K562 (cell line): ENCODE measurements around the gene ZNF616.

ENCODE experiments used
- ADNP ChIP-seq: fragments of 200-800 bp; sonication (Bioruptor generic); IDR thresholded peaks from 2 replicates; pipeline ENCODE4 v1.6.1; 2016; ENCODE audit warnings: missing genetic modification characterization, missing compliant biosample characterization
- EGR1 ChIP-seq: fragments of 450-650 bp; conservative IDR thresholded peaks from 2 replicates; pipeline ENCODE4 v1.6.1; 2017; ENCODE audit warnings: mild to moderate bottlenecking
- SOX6 ChIP-seq: fragments of 450-650 bp; IDR thresholded peaks from 2 replicates; pipeline ENCODE4 v1.6.1; 2014; ENCODE audit warnings: mild to moderate bottlenecking
- TBL1XR1 ChIP-seq, 2 experiments: IDR thresholded peaks; 2 replicates each; pipeline ENCODE4 v1.6.1; 2012; ENCODE audit warnings: improper control_type of control experiment in 2 of 2, low read length in 2 of 2, mild to moderate bottlenecking in 1 of 2
- WHSC1 ChIP-seq: IDR thresholded peaks from one replicate; pipeline ENCODE4 v1.6.1; 2012; ENCODE audit warnings: low read length, control low read depth, inconsistent platforms
- ZFP36 ChIP-seq: fragments of 150-350 bp; IDR thresholded peaks from 2 replicates; pipeline ENCODE4 v1.6.1; 2018; ENCODE audit warnings: low read length, low read depth; ENCODE audit not compliant: partially characterized antibody
- ZFX ChIP-seq: sonication (generic); formaldehyde crosslinking; IDR thresholded peaks from 2 replicates; pipeline ENCODE4 v1.8.0; 2022; ENCODE audit warnings: mild to moderate bottlenecking, missing genetic modification reagents, moderate library complexity
- ZNF12 ChIP-seq: sonication (generic); formaldehyde crosslinking; IDR thresholded peaks from 2 replicates; pipeline ENCODE4 v1.4.0; 2020; ENCODE audit warnings: mild to moderate bottlenecking, missing genetic modification reagents
- ZNF217 ChIP-seq: sonication (generic); formaldehyde crosslinking; IDR thresholded peaks from 2 replicates; pipeline ENCODE4 v1.8.0; 2022; ENCODE audit warnings: mild to moderate bottlenecking, missing genetic modification reagents
- ZNF24 ChIP-seq: fragments of 450-650 bp; IDR thresholded peaks from 2 replicates; pipeline ENCODE4 v1.6.1; 2016
- ZNF79 ChIP-seq: fragments of 250-450 bp; sonication (Bioruptor Pico); IDR thresholded peaks from 2 replicates; pipeline ENCODE4 v1.4.0; 2020; ENCODE audit warnings: low read depth, mild to moderate bottlenecking, moderate library complexity
- TF ChIP-seq, protein P1 (sequence below): IDR thresholded peaks from 3 replicates; pipeline ENCODE4 v1.6.1; 2011; ENCODE audit warnings: borderline replicate concordance, mild to moderate bottlenecking; ENCODE audit not compliant: insufficient read length, insufficient read depth
- TF ChIP-seq, protein P2 (sequence below): sonication (generic); formaldehyde crosslinking; IDR thresholded peaks from 2 replicates; pipeline ENCODE4 v1.8.0; 2022; ENCODE audit warnings: missing genetic modification reagents, mild to moderate bottlenecking, borderline replicate concordance
- TF ChIP-seq, protein P3 (sequence below), 3 experiments: IDR thresholded peaks in 2 of 3; conservative IDR thresholded peaks in 1 of 3; 2 replicates each; pipeline ENCODE4 v1.5.1; 2011 to 2012; ENCODE audit warnings: low read length in 3 of 3, mild to moderate bottlenecking in 3 of 3, control low read depth in 2 of 3, improper control_type of control experiment in 1 of 3, inconsistent platforms in 1 of 3, low read depth in 1 of 3, mixed read lengths in 1 of 3, moderate library complexity in 1 of 3; ENCODE audit not compliant: insufficient read depth in 2 of 3

DNA sequence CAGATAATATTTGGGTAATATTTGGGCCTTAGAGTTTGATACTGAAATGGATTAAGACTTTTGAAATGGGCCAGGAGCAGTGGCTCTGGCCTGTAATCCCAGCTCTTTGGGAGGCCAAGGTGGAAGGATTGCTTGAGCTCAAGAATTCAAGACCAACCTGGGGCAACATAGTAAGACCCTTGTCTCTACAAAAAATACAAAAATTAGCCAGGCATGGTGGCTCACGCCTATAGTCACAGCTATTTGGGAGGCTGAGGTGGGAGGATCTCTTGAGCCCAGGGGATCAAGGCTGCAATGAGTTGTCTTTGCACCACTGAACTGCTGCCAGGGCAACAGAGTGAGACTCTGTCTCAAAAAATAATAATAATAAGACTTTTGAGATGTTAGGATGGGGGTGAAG lies 32.6 kb upstream of the ZNF616 start:
- TF ChIP-seq ZFX (CRISPR knock-in tag) (no peak), ZFP36 (no peak), ZNF79 (no peak), TBL1XR1 (IDR thresholded peaks at IDR 0.05; ENCODE audit: low read length in 2 of 2) (no peak), SOX6 (no peak), EGR1 (no peak), ZNF12 (no peak), ADNP (tag) (no peak), ZNF24 (no peak), WHSC1 (no peak), ZNF217 (no peak)
- TF ChIP-seq, protein P1, sequence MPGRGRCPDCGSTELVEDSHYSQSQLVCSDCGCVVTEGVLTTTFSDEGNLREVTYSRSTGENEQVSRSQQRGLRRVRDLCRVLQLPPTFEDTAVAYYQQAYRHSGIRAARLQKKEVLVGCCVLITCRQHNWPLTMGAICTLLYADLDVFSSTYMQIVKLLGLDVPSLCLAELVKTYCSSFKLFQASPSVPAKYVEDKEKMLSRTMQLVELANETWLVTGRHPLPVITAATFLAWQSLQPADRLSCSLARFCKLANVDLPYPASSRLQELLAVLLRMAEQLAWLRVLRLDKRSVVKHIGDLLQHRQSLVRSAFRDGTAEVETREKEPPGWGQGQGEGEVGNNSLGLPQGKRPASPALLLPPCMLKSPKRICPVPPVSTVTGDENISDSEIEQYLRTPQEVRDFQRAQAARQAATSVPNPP: no peak
- TF ChIP-seq, protein P2, sequence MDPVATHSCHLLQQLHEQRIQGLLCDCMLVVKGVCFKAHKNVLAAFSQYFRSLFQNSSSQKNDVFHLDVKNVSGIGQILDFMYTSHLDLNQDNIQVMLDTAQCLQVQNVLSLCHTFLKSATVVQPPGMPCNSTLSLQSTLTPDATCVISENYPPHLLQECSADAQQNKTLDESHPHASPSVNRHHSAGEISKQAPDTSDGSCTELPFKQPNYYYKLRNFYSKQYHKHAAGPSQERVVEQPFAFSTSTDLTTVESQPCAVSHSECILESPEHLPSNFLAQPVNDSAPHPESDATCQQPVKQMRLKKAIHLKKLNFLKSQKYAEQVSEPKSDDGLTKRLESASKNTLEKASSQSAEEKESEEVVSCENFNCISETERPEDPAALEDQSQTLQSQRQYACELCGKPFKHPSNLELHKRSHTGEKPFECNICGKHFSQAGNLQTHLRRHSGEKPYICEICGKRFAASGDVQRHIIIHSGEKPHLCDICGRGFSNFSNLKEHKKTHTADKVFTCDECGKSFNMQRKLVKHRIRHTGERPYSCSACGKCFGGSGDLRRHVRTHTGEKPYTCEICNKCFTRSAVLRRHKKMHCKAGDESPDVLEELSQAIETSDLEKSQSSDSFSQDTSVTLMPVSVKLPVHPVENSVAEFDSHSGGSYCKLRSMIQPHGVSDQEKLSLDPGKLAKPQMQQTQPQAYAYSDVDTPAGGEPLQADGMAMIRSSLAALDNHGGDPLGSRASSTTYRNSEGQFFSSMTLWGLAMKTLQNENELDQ: no peak
- TF ChIP-seq, protein P3, sequence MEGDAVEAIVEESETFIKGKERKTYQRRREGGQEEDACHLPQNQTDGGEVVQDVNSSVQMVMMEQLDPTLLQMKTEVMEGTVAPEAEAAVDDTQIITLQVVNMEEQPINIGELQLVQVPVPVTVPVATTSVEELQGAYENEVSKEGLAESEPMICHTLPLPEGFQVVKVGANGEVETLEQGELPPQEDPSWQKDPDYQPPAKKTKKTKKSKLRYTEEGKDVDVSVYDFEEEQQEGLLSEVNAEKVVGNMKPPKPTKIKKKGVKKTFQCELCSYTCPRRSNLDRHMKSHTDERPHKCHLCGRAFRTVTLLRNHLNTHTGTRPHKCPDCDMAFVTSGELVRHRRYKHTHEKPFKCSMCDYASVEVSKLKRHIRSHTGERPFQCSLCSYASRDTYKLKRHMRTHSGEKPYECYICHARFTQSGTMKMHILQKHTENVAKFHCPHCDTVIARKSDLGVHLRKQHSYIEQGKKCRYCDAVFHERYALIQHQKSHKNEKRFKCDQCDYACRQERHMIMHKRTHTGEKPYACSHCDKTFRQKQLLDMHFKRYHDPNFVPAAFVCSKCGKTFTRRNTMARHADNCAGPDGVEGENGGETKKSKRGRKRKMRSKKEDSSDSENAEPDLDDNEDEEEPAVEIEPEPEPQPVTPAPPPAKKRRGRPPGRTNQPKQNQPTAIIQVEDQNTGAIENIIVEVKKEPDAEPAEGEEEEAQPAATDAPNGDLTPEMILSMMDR (IDR thresholded peaks at IDR 0.05 in 2 of 3, conservative IDR thresholded peaks at IDR 0.05 in 1 of 3; ENCODE audit: insufficient read depth in 2 of 3, low read depth in 1 of 3, low read length in 3 of 3): no peak
